HepG2 (cell line): ENCODE data around the gene CDK13. TPM values are rescaled to one million over a fixed set of nuclear protein-coding genes. Genes with fewer than 3 reads are reported as not detected.

Source experiments
- ATAC-seq: fragments of 200-7000 bp; cut with Tn5 transposase; 3 replicates; pipeline ENCODE4 v1.9.1; 2020; ENCODE audit warnings: mild to moderate bottlenecking, moderate library complexity
- Bru-seq: library from RNA; stranded (reverse); fragments of 400-500 nt; gene quantifications from one replicate; lab custom pipeline; 2021; lab: Mats Ljungman, UMichigan
- BruChase-seq, 2 experiments: library from RNA; stranded (reverse); fragments of 400-500 nt; gene quantifications; one replicate each; lab custom pipeline; 2021; lab: Mats Ljungman, UMichigan
- BruUV-seq: library from RNA; stranded (reverse); fragments of 400-500 nt; replicated peaks from 2 replicates; lab custom pipeline; 2021; lab: Mats Ljungman, UMichigan
- CTCF ChIA-PET: fragments of 300-600 bp; formaldehyde crosslinking; extraction: SDS; loops from one replicate; lab custom pipeline; 2021; ENCODE audit warnings: low total read pairs, inconsistent platforms, low intra/inter-chr PET ratio; lab: Yijun Ruan, JAX
- POLR2A ChIA-PET: fragments of 350-600 bp; sonication (Branson Sonifier 250); formaldehyde crosslinking; loops from one replicate; lab custom pipeline; 2020; ENCODE audit warnings: antibody characterized with exemption, inconsistent platforms; lab: Yijun Ruan, JAX
- DNase-seq: peaks from one replicate; pipeline ENCODE4 v3.0.0-alpha.2; 2015; ENCODE audit warnings: low spot score
- FAIRE-seq: peaks from 3 replicates; lab custom pipeline; 2011; peaks lifted over from hg19 to GRCh38; lab: Jason Lieb, UNC
- H2AFZ ChIP-seq: one replicate; pipeline ENCODE4 v1.6.1; 2011; ENCODE audit warnings: low read length, inconsistent platforms
- H3K27ac ChIP-seq: fragments of 300-600 bp; 3 replicates; pipeline ENCODE4 v1.8.0; 2011; ENCODE audit warnings: mixed run types, mild to moderate bottlenecking, mixed read lengths, low read length, inconsistent platforms; ENCODE audit not compliant: insufficient read depth; ENCODE audit errors: extremely low read length
- H3K27me3 ChIP-seq, 2 experiments: fragments of 200-600 bp in 1 of 2; 2 replicates in 1 of 2; 3 replicates in 1 of 2; pipeline versions ENCODE4 v1.6.0 to v1.8.0; 2011; ENCODE audit warnings: low read length in 2 of 2, mild to moderate bottlenecking in 2 of 2, moderate library complexity in 2 of 2, inconsistent platforms in 1 of 2; ENCODE audit not compliant: insufficient read depth in 2 of 2, control insufficient read depth in 1 of 2
- H3K36me3 ChIP-seq, 2 experiments: fragments of 200-600 bp in 1 of 2; replicated peaks in 1 of 2; 2 replicates in 1 of 2; 3 replicates in 1 of 2; pipeline versions ENCODE4 v1.5.1 to v1.8.0; 2011; ENCODE audit warnings: low read length in 2 of 2, inconsistent platforms in 1 of 2; ENCODE audit not compliant: insufficient read depth in 2 of 2, control insufficient read depth in 1 of 2
- H3K4me1 ChIP-seq: 2 replicates; pipeline ENCODE4 v1.5.1; 2012; ENCODE audit warnings: low read length, inconsistent platforms; ENCODE audit not compliant: insufficient read depth
- H3K4me2 ChIP-seq: 2 replicates; pipeline ENCODE4 v1.6.0; 2011; ENCODE audit warnings: low read depth, low read length, inconsistent platforms
- H3K4me3 ChIP-seq, 3 experiments: fragments of 200-600 bp in 1 of 3; sonication (generic), shearing (Covaris generic) in 1 of 3; replicated peaks in 1 of 3; 2 replicates each; pipeline ENCODE4 v1.5.1; 2011 to 2016; ENCODE audit warnings: low read length in 3 of 3, inconsistent platforms in 2 of 3, low read depth in 2 of 3, mild to moderate bottlenecking in 2 of 3, control low read depth in 1 of 3, mixed read lengths in 1 of 3; ENCODE audit not compliant: insufficient read depth in 1 of 3
- H3K79me2 ChIP-seq: one replicate; pipeline ENCODE4 v1.6.1; 2011; ENCODE audit warnings: low read length, inconsistent platforms; ENCODE audit not compliant: insufficient read depth
- H3K9ac ChIP-seq: 2 replicates; pipeline ENCODE4 v1.6.0; 2011; ENCODE audit warnings: mild to moderate bottlenecking, low read depth, low read length, inconsistent platforms; ENCODE audit not compliant: insufficient read depth
- H3K9me3 ChIP-seq: 2 replicates; pipeline ENCODE4 v1.5.1; 2012; ENCODE audit warnings: mild to moderate bottlenecking, low read length
- H4K20me1 ChIP-seq: 2 replicates; pipeline ENCODE4 v1.6.0; 2011; ENCODE audit warnings: inconsistent platforms, mild to moderate bottlenecking, low read length, moderate library complexity; ENCODE audit not compliant: insufficient read depth
- DNMT1 ChIP-seq: sonication (generic); formaldehyde crosslinking; IDR thresholded peaks from 2 replicates; pipeline ENCODE4 v1.5.1; 2020; ENCODE audit warnings: mild to moderate bottlenecking, missing genetic modification reagents
- FOXM1 ChIP-seq: sonication (generic); formaldehyde crosslinking; IDR thresholded peaks from 2 replicates; pipeline ENCODE4 v1.5.0; 2020; ENCODE audit warnings: missing genetic modification reagents
- HBP1 ChIP-seq: IDR thresholded peaks from 2 replicates; pipeline ENCODE4 v1.6.1; 2016; ENCODE audit warnings: low read depth, control low read depth
- JUN ChIP-seq: sonication (generic); formaldehyde crosslinking; IDR thresholded peaks from 2 replicates; pipeline ENCODE4 v1.4.0; 2020; ENCODE audit warnings: mild to moderate bottlenecking, missing genetic modification reagents
- LCORL ChIP-seq, 2 experiments: fragments of 450-650 bp in 1 of 2; sonication (generic) in 1 of 2; formaldehyde crosslinking in 1 of 2; IDR thresholded peaks; 2 replicates each; pipeline versions ENCODE4 v1.5.0 to v1.6.1; 2017 to 2020; ENCODE audit warnings: antibody characterized with exemption in 1 of 2, missing genetic modification reagents in 1 of 2
- PCBP1 ChIP-seq: fragments of 200-400 bp; formaldehyde crosslinking; IDR thresholded peaks from 2 replicates; pipeline ENCODE4 v1.6.1; 2017; ENCODE audit warnings: mild to moderate bottlenecking, low read depth, low read length, borderline replicate concordance
- PLRG1 ChIP-seq: fragments of 450-650 bp; conservative IDR thresholded peaks from 2 replicates; pipeline ENCODE4 v1.6.1; 2016
- SALL2 ChIP-seq: sonication (generic); formaldehyde crosslinking; IDR thresholded peaks from 2 replicates; pipeline ENCODE4 v1.8.1; 2023; ENCODE audit warnings: mild to moderate bottlenecking, missing genetic modification reagents, inconsistent platforms
- SP4 ChIP-seq: sonication (generic); formaldehyde crosslinking; IDR thresholded peaks from 2 replicates; pipeline ENCODE4 v1.8.1; 2023; ENCODE audit warnings: mild to moderate bottlenecking, missing genetic modification reagents
- TBP ChIP-seq: sonication (generic); formaldehyde crosslinking; IDR thresholded peaks from 2 replicates; pipeline ENCODE4 v1.5.0; 2020; ENCODE audit warnings: missing genetic modification reagents
- ZFP37 ChIP-seq: sonication (generic); formaldehyde crosslinking; IDR thresholded peaks from 2 replicates; pipeline ENCODE4 v1.4.0; 2020; ENCODE audit warnings: missing genetic modification reagents, borderline replicate concordance
- ZNF101 ChIP-seq: sonication (generic); formaldehyde crosslinking; IDR thresholded peaks from 2 replicates; pipeline ENCODE4 v1.4.0; 2020; ENCODE audit warnings: mild to moderate bottlenecking, low read depth, missing genetic modification reagents, borderline replicate concordance
- ZNF232 ChIP-seq: sonication (generic); formaldehyde crosslinking; IDR thresholded peaks from 2 replicates; pipeline ENCODE4 v1.4.0; 2020; ENCODE audit warnings: missing genetic modification reagents, borderline replicate concordance
- ZNF432 ChIP-seq: sonication (generic); formaldehyde crosslinking; IDR thresholded peaks from 2 replicates; pipeline ENCODE4 v1.5.0; 2020; ENCODE audit warnings: missing genetic modification reagents, mild to moderate bottlenecking, borderline replicate concordance
- ZNF567 ChIP-seq: sonication (generic); formaldehyde crosslinking; IDR thresholded peaks from 2 replicates; pipeline ENCODE4 v1.8.1; 2023; ENCODE audit warnings: mild to moderate bottlenecking, missing genetic modification reagents, borderline replicate concordance
- ZNF619 ChIP-seq: sonication (generic); formaldehyde crosslinking; IDR thresholded peaks from 2 replicates; pipeline ENCODE4 v1.4.0; 2020; ENCODE audit warnings: mild to moderate bottlenecking, missing genetic modification reagents
- WGBS: methylation state at CpG from one replicate; pipeline ENCODE4 v1.1.6; 2017; ENCODE audit warnings: low lambda C conversion rate; 5-methylcytosine and 5-hydroxymethylcytosine counted together
- in situ Hi-C: cut with HindIII; loops from 2 replicates; pipeline ENCODE4 v1.10.0; 2017; ENCODE audit warnings: low pct_unique_long_range_greater_than_20kb; ENCODE audit not compliant: extremely low pct_ligation_motif_present
- intact Hi-C: fragments of 100-400 bp; cut with micrococcal nuclease; formaldehyde crosslinking; loops from one replicate; pipeline ENCODE4 v1.10.0; 2022; ENCODE audit not compliant: unreplicated experiment
- long read RNA-seq, 2 experiments: library from RNA in 1 of 2; library from polyadenylated mRNA in 1 of 2; stranded (forward) in 1 of 2; unstranded in 1 of 2; transcript quantifications; one replicate each; pipeline ENCODE4 v2.0.0, GENCODE V29; 2019 to 2022
- polyA minus RNA-seq, 3 experiments: library from RNA; depleted of rRNA, polyadenylated mRNA; stranded (reverse); fragments of >200 nt; gene quantifications; 2 replicates each; pipeline ENCODE4 v1.2.3, GENCODE V29; 2011; ENCODE audit warnings: low replicate concordance in 1 of 3
- polyA plus RNA-seq, 8 experiments: library from polyadenylated mRNA; depleted of rRNA in 3 of 8; stranded (reverse) in 7 of 8; unstranded in 1 of 8; fragments of >200 nt; fragmentation: Illumina TruSeq in 4 of 8; extraction: Trizol in 4 of 8; gene quantifications; 2 replicates each; pipeline versions ENCODE4 v1.2.1 to v1.2.3, GENCODE V29; 2011 to 2016; ENCODE audit warnings: low read depth in 4 of 8, missing spikeins in 1 of 8, mixed read lengths in 1 of 8; ENCODE audit not compliant: insufficient read depth in 1 of 8
- total RNA-seq, 5 experiments: library from RNA; depleted of rRNA; stranded (reverse); fragments of >200 nt; fragmentation: Illumina TruSeq; extraction: Trizol; gene quantifications; 2 replicates each; pipeline ENCODE4 v1.2.3, GENCODE V29; 2016; ENCODE audit warnings: low read depth in 1 of 5
- TF ChIP-seq, protein P1 (sequence below): sonication (generic); formaldehyde crosslinking; IDR thresholded peaks from 2 replicates; pipeline ENCODE4 v1.8.1; 2023; ENCODE audit warnings: mild to moderate bottlenecking, moderate library complexity, missing genetic modification reagents

The CDK13 gene
- total RNA-seq (2016; rRNA removed; fragmentation: Illumina TruSeq; extraction: Trizol) (35.0 and 40.9 TPM in 2 replicates), polyA plus RNA-seq (2011; rRNA removed) (20.7 and 21.0 TPM in 2 replicates), polyA minus RNA-seq (2011; rRNA and poly(A)+ RNA removed; ENCODE audit: low replicate concordance) (30.6 and 45.8 TPM in 2 replicates), Bru-seq, nascent RNA (percentile 85 among the genes with signal in this experiment), BruChase-seq, experiment 1, labeled RNA remaining after a 6-hour chase (percentile 83 among the genes with signal in this experiment), BruChase-seq, experiment 2, labeled RNA remaining after a 2-hour chase (percentile 83 among the genes with signal in this experiment)
- total RNA-seq (2016; cell fraction: cytosol; rRNA removed; fragmentation: Illumina TruSeq; extraction: Trizol; ENCODE audit: low read depth) = 185 and 197 TPM in 2 replicates
- total RNA-seq (2016; cell fraction: insoluble cytoplasmic fraction; rRNA removed; fragmentation: Illumina TruSeq; extraction: Trizol) = 31.5 and 38.9 TPM in 2 replicates
- 96.5 and 112 TPM in 2 replicates for total RNA-seq (2016; cell fraction: membrane; rRNA removed; fragmentation: Illumina TruSeq; extraction: Trizol)
- total RNA-seq (2016; cell fraction: nucleus; rRNA removed; fragmentation: Illumina TruSeq; extraction: Trizol) = 61.2 and 62.8 TPM in 2 replicates
- 10.2 and 14.3 TPM in 2 replicates for polyA plus RNA-seq (2011; cell fraction: cytosol; rRNA removed)
- 27.6 and 31.2 TPM in 2 replicates for polyA plus RNA-seq (2011; cell fraction: nucleus; rRNA removed)
- polyA plus RNA-seq (2012) = 19.2 and 19.7 TPM in 2 replicates
- polyA plus RNA-seq (2016; cell fraction: cytosol; fragmentation: Illumina TruSeq; extraction: Trizol; ENCODE audit: low read depth) = 0.78 and 1.0 TPM in 2 replicates
- 27.4 and 28.3 TPM in 2 replicates for polyA plus RNA-seq (2016; cell fraction: insoluble cytoplasmic fraction; fragmentation: Illumina TruSeq; extraction: Trizol; ENCODE audit: low read depth)
- polyA plus RNA-seq (2016; cell fraction: membrane; fragmentation: Illumina TruSeq; extraction: Trizol; ENCODE audit: low read depth) = 2.9 and 3.7 TPM in 2 replicates
- polyA plus RNA-seq (2016; cell fraction: nucleus; fragmentation: Illumina TruSeq; extraction: Trizol; ENCODE audit: insufficient read depth, low read depth) = 48.0 and 54.1 TPM in 2 replicates
- 21.5 and 22.7 TPM in 2 replicates for polyA minus RNA-seq (2011; cell fraction: cytosol; rRNA and poly(A)+ RNA removed)
- 124 and 129 TPM in 2 replicates for polyA minus RNA-seq (2011; cell fraction: nucleus; rRNA and poly(A)+ RNA removed)
- long read RNA-seq, experiment 1, partial matches to known transcripts = 2 of 5 reads
- long read RNA-seq, experiment 1, other reads (novel, unspliced or antisense) = 2 of 5 reads
- long read RNA-seq, experiment 2, full-length matches to known transcripts = 5 of 24 reads
- long read RNA-seq, experiment 2, partial matches to known transcripts = 10 of 24 reads
- long read RNA-seq, experiment 2, other reads (novel, unspliced or antisense) = 9 of 24 reads

DNA sequence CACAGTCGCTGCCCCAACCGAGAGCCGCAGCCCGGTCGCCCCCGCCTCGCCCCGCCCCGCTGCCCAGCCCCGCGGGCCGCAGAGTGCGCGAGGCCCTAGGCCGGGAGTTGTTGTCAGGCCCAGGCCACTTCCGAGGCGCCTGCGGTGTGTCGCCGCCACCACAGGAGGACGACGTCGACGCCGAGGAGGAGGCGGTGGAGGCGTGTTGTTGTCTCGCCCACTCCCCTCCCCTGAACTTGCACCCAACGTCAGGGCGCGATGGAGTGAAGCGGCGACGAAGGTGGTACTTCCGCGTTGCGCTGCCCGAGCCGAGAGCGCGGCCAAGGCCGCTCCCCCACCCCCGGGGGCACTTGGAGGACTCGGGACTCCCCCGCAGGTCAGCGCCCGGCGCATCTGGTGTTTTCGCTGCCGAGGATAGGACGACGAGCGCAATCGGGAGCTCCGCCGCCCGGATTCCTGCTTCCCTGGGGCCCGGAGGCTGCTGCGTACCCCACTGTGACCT is at the start of gene CDK13:
TSS of gene CDK13 (plus strand) at position 286 of the 502 bp plus-strand sequence. CDS start 386 bp downstream, outside the sequence.
- Histone ChIP-seq H2AFZ (peak within 1 kb of the TSS; percentile 95), H3K4me1 (peaks cover 18% of the 10 kb centered on the region), H3K27me3 (no peaks in the 10 kb centered on the region; a peak in 1 of 5 replicates), H3K9me3 (no peaks in the 10 kb centered on the region), H4K20me1 (peaks cover 37% of the 10 kb centered on the region), H3K27ac (peak within 1 kb of the TSS; percentile 100), H3K4me2 (peak within 1 kb of the TSS; percentile 96), H3K79me2 (peaks cover 39% of the 10 kb centered on the region), H3K9ac (peak within 1 kb of the TSS; percentile 99), H3K4me3 (peak within 1 kb of the TSS; percentile 89 to 100 (median 98)), H3K36me3 (no peaks in the 10 kb centered on the region)
- TSS peak; percentile 38 for BruUV-seq
- ChIA-PET POLR2A (interaction anchor here (0.6 to 1.6 kb wide), 3 partner anchors 54 to 182 kb away, joined by 3 to 5 read pairs (median 4); no protein-coding TSS in a partner anchor), CTCF (interaction anchor here (2.2 kb wide), 1 partner anchor 102 kb away, joined by 10 read pairs; no protein-coding TSS in a partner anchor)
- ATAC-seq (peak; percentile 74), DNase-seq (peak; percentile 74), FAIRE-seq (no peak)
- no CpG with 5 or more reads among the region's 59 CpGs for WGBS
- in situ Hi-C loops (loop anchor here (5.0 kb wide), 1 partner anchor 102 kb away; no protein-coding TSS in a partner anchor), intact Hi-C loops (loop anchor here (2.0 to 5.0 kb wide), 4 partner anchors 52 to 185 kb away; partner anchors contain the start of genes MPLKIP and SUGCT)
- TF ChIP-seq ZNF567 (CRISPR knock-in tag) (no peak), PLRG1 (no peak), SP4 (CRISPR knock-in tag) (no peak; the same call in 1 of the 2 replicates), LCORL (IDR thresholded peaks at IDR 0.05) (no peak), LCORL (CRISPR knock-in tag; IDR thresholded peaks at IDR 0.05) (no peak), JUN (CRISPR knock-in tag) (no peak), HBP1 (CRISPR knock-in tag) (no peak), SALL2 (no peak), ZNF432 (CRISPR knock-in tag) (no peak), ZFP37 (CRISPR knock-in tag) (peak; percentile 77; the same call in 1 of the 2 replicates), ZNF619 (no peak), FOXM1 (no peak), ZNF232 (CRISPR knock-in tag) (no peak; the same call in 1 of the 2 replicates), PCBP1 (no peak), TBP (CRISPR knock-in tag) (no peak), ZNF101 (CRISPR knock-in tag) (no peak), DNMT1 (CRISPR knock-in tag) (no peak)
- TF ChIP-seq, protein P1, sequence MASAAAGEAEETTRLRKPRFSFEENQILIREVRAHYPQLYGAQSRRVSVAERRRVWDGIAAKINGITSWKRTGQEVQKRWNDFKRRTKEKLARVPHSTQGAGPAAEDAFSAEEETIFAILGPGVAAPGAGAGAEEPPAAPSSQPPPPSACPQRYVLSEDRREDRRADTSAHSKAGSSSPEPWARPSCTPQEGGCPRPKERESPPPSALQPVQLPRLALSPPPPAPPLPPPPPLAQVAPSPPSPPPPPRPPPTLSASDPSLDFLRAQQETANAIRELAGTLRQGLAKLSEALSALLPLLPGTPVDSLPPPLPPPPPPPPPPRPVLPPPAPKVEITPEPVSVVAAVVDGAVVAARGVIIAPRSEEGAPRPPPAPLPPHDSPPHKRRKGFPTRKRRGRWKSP (CRISPR knock-in tag) = no peak; the same call in 1 of the 2 replicates
